ENCODE data around the gene AQP2. TPM values are rescaled to one million over a fixed set of nuclear protein-coding genes. Genes with fewer than 3 reads are reported as not detected.

The AQP2 gene
- total RNA-seq, 1 donor from 2014 or later: not detected

DNA sequence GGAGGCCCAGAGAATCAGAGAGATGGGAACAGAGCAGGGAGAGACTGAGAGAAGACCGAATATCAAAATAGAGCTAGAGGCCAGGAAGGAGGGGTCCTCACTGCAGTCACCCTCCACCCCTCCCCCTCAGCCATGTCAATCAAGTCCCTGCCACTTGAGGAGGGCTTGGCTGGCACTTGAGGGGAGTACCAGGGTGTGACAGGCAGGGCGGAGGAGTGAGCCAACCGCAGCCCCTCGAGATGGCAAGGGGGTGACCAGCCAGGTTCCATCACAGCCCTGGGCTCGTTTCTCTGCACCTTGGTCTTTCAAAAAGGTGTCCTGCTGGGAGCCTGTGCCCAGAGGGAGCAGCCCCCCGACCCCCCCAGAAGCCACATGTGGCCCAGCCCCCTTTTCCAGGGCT is 15.3 kb downstream of the AQP2 start:
- DNase-seq (peak; percentile 64), ATAC-seq (no peak)
- H3K36me3 ChIP-seq: no peaks in the 10 kb centered on the region
- H3K4me3 ChIP-seq: no peak overlapping the region
- no peak overlapping the region for H3K27ac ChIP-seq
- TF ChIP-seq, protein P1, sequence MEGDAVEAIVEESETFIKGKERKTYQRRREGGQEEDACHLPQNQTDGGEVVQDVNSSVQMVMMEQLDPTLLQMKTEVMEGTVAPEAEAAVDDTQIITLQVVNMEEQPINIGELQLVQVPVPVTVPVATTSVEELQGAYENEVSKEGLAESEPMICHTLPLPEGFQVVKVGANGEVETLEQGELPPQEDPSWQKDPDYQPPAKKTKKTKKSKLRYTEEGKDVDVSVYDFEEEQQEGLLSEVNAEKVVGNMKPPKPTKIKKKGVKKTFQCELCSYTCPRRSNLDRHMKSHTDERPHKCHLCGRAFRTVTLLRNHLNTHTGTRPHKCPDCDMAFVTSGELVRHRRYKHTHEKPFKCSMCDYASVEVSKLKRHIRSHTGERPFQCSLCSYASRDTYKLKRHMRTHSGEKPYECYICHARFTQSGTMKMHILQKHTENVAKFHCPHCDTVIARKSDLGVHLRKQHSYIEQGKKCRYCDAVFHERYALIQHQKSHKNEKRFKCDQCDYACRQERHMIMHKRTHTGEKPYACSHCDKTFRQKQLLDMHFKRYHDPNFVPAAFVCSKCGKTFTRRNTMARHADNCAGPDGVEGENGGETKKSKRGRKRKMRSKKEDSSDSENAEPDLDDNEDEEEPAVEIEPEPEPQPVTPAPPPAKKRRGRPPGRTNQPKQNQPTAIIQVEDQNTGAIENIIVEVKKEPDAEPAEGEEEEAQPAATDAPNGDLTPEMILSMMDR (IDR thresholded peaks at IDR 0.05): no peak
- H3K9me3 ChIP-seq: no peaks in the 10 kb centered on the region
- H3K4me1 ChIP-seq: peaks cover 11% of the 10 kb centered on the region
- intact Hi-C loops (cut with DNase I): loop anchor here (5.0 kb wide), 2 partner anchors 91 to 106 kb away; partner anchors contain the start of gene ASIC1
- peaks cover 5% of the 10 kb centered on the region for H3K27me3 ChIP-seq

DNA sequence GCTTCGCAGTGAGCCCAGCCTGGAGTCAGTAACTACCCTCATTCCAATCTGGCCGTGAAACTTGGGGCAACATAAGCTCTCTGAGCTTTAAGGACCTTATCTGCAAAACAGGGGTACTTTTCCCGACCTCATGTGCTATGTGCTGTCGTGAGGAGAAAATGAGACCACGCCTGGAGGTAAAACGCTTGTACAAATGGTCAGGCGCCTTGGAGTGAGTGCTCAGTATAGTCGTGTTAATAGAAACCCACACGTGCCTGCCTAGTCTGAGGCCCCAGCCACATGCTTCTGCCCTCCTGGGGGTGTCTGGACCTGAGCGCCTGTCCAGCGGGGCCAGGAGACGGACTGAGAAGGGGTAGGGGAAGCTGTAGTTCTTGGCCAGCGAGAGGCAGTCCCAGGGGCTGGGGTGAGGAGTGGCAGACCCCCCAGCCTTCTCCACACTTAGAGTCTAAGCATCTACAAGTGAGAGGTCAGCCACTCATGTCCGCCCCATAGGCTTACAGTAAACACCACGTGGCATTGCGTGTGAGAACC is 16.0 kb downstream of the AQP2 start:
- H3K27me3 ChIP-seq: no peaks in the 10 kb centered on the region
- ATAC-seq (no peak), DNase-seq (no peak)
- no peaks in the 10 kb centered on the region for H3K36me3 ChIP-seq
- H3K9me3 ChIP-seq: no peaks in the 10 kb centered on the region
- no peak overlapping the region for H3K4me3 ChIP-seq
- intact Hi-C loops (cut with DNase I): loop anchor here (5.0 kb wide), 2 partner anchors 91 to 106 kb away; partner anchors contain the start of gene ASIC1
- TF ChIP-seq, protein P1 (IDR thresholded peaks at IDR 0.05): no peak
- H3K27ac ChIP-seq: no peak overlapping the region
- H3K4me1 ChIP-seq: peaks cover 8% of the 10 kb centered on the region

DNA sequence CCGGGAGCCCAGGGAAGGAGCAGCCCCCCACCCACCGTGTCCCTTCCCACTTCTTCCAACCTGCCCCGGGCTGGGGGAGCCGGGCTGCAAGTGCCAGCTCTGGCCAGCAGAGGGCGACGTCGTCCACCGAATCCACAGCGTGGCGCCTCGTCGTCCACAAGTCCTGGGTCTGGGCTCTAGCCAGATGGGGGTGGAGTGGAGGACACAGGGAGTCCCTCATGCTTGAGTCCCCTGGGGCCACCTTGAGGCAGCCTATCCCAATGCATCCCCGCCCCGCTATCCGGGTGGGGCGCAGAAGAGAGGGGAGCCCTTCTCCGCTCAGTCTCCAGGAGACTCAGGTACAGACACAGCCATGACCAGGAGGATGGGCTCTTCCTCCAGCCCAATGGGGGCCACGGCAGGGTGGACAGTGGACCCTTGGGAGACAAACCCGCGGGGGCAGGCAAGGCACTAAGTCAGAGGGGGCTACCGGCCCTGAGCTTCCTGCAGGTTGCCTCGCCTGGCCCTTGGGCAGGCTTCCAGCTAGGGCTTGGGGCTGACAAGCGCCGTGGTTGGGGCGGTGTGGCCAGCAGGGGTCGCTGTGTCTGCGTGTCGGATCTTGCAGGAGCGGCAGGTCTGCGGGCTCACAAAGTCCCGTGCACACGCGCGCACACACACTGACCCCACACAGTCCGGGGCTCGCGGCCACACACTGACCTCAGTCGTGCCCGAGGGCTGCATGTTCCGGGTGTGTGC is 16.7 kb downstream of the AQP2 start:
- Histone ChIP-seq H3K9me3 (no peaks in the 10 kb centered on the region), H3K4me3 (peak overlapping the region; percentile 34), H3K27ac (no peak overlapping the region), H3K4me1 (peaks cover 8% of the 10 kb centered on the region), H3K27me3 (no peaks in the 10 kb centered on the region), H3K36me3 (no peaks in the 10 kb centered on the region)
- intact Hi-C loops (cut with DNase I): loop anchor here (5.0 kb wide), 2 partner anchors 90 to 105 kb away; partner anchors contain the start of gene ASIC1
- DNase-seq (peak; percentile 96), ATAC-seq (peak; percentile 89)
- TF ChIP-seq, protein P1 (IDR thresholded peaks at IDR 0.05): peak; percentile 75

DNA sequence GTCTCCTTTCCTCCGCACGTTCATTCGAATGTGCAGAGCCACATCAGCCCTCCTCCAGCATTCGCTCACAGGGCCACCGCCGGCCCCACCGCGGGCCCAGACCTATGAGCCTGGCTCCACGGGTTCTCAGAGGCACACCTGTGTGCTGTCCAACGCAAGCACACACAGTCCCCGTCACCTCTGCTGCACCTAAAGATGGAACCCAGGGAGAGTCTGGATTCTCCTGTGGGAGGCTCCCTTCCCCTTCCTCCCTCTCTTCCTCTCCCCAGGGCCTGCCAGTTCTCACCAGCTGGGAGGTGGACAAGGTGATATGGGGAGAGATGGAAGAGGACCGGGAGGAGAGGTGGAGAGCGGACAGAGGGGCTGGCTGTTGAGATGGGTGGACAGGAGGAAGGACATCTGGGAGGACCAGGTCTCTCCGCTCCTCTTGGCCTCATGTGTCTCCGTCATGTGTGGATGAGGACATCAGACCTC is 17.3 kb downstream of the AQP2 start:
- peak overlapping the region; percentile 34 for H3K4me3 ChIP-seq
- H3K27me3 ChIP-seq: no peaks in the 10 kb centered on the region
- TF ChIP-seq, protein P1 (IDR thresholded peaks at IDR 0.05): no peak
- H3K27ac ChIP-seq: no peak overlapping the region
- no peaks in the 10 kb centered on the region for H3K36me3 ChIP-seq
- H3K4me1 ChIP-seq: peaks cover 8% of the 10 kb centered on the region
- no peaks in the 10 kb centered on the region for H3K9me3 ChIP-seq
- DNase-seq: no peak
- intact Hi-C loops (cut with DNase I): loop anchor here (5.0 kb wide), 2 partner anchors 89 to 104 kb away; partner anchors contain the start of gene ASIC1
- no peak for ATAC-seq

DNA sequence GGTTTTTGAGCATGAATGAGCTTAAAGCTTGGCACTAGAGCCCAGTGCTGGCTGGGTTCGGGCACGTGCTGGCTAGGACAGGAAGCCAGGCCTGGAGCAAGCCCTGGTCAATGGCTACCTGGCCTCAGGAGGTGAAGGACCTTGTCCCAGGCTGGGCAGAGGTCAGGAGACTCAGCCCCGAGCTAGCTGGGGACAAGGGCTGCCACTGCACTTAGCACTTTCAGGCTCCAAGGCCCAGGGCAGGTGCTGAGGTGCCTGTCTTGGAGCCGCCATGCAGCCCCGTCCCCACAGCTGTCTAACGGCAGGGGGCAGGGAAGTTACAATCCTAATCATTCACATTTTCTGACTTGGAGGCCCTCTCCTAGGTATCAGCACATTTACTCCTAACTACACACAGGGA is 17.9 kb downstream of the AQP2 start:
- Histone ChIP-seq H3K4me1 (peaks cover 8% of the 10 kb centered on the region), H3K4me3 (no peak overlapping the region), H3K9me3 (no peaks in the 10 kb centered on the region), H3K27me3 (no peaks in the 10 kb centered on the region), H3K36me3 (no peaks in the 10 kb centered on the region), H3K27ac (no peak overlapping the region)
- DNase-seq (no peak), ATAC-seq (no peak)
- TF ChIP-seq, protein P1 (IDR thresholded peaks at IDR 0.05): no peak
- intact Hi-C loops (cut with DNase I): loop anchor here (5.0 kb wide), 2 partner anchors 89 to 104 kb away; partner anchors contain the start of gene ASIC1
